GM19468 (cell line): Measurements from ENCODE around the gene TENM3.
A peak's percentile ranks its signal among the peaks of the same experiment; 100 is the strongest.

Source experiments
- ATAC-seq: cut with Tn5 transposase; IDR thresholded peaks from one replicate; pipeline ENCODE4 v1.9.1; 2021; ENCODE audit warnings: mild to moderate bottlenecking, moderate library complexity, moderate number of reproducible peaks; ENCODE audit not compliant: unreplicated experiment; ENCODE audit errors: extremely low read depth

The TENM3 gene

DNA sequence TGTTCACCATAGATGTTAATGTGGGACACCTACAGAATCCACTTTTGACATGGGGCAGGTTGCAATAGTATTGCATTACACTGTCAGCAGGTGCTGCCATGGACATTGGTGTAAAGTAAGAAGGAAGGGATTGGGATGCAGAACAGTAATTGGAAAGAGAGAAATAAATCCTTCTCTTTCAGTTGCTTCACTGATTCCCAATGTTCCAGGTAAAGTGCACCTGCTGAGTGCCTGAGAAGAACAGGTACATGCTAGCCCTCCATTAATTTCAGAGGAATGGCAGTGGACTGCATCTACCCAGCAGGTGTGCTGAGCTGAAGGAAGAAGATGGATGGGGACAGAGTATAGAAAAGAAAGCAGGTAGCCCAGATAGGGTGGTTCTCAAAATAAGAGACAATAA is 248.5 kb downstream of the TENM3 start:
- ATAC-seq = no peak

- ATAC-seq = no peak
Observed at GRCh38 chr4:182492423-182492822, 249.2 kb downstream of the TENM3 start.

- no peak for ATAC-seq
Observed at GRCh38 chr4:182493377-182493776, 250.2 kb downstream of the TENM3 start.

- ATAC-seq = peak; percentile 69
Observed at GRCh38 chr4:182494103-182494502, 250.9 kb downstream of the TENM3 start.

GRCh38 chr4:182495031-182495430 is 251.8 kb downstream of the TENM3 start:
- ATAC-seq = no peak

DNA sequence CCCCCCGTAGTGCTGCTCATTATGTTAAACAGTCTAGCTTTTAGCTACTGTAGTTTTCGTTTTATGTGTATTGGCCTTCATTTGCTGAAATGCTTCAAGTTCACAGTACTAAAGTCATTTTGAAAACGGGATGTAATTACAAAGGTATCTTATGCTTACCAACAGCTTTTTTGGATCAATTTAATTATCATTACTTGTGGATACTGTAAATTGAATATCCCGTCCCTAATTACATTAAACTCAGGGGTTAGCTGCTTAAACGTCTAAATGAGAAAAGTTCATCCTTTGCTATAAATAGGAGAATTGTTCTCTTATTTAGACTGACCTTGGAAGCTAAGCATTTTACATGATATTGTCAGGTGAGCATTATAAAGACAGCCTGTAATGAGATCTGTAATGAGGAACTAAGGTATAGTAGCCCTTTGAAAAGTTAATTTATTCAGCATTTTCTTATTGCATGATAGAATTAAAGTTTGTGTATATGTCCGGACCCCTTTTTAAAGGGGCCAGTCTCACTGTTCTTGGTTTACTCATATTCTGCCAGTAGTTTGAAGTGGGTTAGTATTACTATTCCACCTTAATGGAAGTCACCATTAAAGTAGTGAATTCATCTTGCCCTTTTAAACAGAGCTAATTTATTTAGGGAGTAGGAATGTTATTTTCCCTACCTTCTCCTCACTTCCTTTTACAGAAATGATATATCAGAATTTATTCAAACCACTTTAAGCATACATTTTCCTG is 252.6 kb downstream of the TENM3 start:
- no peak for ATAC-seq

- no peak for ATAC-seq
Observed at GRCh38 chr4:182496408-182496807, 253.2 kb downstream of the TENM3 start.

- no peak for ATAC-seq
Observed at GRCh38 chr4:182502064-182502463, 258.9 kb downstream of the TENM3 start.

DNA sequence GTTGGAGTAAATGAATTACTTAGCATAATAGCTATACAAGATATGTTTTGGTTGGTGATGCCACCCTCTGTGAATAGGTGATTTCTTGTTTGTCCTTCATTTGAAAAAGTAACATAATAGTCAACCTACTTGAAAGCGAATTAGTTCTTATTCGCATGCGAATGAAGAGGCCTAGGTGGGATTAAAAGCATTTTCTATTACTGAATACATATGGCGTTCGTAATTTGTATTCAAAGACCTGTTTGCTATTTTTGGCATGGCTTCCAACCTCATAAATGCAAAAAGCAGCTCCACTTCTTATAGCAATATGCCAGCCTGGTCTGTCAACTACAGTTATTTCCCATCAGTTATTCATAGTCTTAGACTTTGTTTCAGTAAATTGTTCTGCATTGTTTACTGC is 261.3 kb downstream of the TENM3 start:
- ATAC-seq = no peak

- ATAC-seq = no peak
Observed at GRCh38 chr4:182507805-182508204, 264.6 kb downstream of the TENM3 start.

DNA sequence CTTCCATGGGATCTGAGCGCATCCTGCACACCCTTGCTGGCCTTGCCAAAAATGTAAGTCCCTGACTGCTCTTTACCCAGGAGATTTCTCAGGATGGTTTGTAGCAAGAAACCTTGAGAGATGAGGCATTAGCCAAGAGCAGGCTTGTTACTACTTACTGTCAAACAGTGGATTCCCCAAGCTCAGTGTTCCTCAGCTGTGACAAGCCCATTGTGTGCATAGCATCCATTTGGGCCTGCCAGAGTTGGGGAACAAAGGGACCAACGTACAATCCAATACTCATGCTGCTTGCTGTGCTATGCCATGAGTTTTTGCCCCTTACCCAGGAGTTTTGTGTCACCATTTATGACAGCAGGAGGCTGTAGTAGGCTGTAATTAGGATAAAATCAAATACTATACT is 267.6 kb downstream of the TENM3 start:
- no peak for ATAC-seq

GRCh38 chr4:182513587-182514291 is 270.5 kb downstream of the TENM3 start:
- ATAC-seq = no peak

- no peak for ATAC-seq
Observed at GRCh38 chr4:182518421-182518820, 275.2 kb downstream of the TENM3 start.

GRCh38 chr4:182519528-182519927 is 276.3 kb downstream of the TENM3 start:
- no peak for ATAC-seq

GRCh38 chr4:182521011-182521410 is 277.8 kb downstream of the TENM3 start:
- ATAC-seq = no peak

DNA sequence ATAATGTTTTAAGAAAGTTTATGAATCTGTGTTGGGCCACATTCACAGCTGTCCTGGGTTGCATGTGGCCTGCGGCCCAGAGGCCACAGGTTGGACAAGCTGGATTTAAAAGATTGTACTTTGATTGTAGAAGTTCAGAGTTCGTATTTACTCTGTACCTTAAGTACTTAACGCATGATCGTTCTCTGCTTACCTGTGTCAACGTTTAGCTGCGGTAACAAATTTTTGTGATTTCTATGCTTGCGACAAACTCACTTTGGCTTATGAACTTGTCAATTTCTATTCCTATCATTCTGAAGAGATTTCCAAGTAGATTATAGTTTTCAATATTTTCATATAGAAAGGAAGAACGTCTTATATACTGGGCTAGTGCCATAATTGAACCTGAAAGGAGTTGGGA is 285.6 kb downstream of the TENM3 start:
- ATAC-seq = no peak

- ATAC-seq = no peak
Observed at GRCh38 chr4:182530451-182530850, 287.2 kb downstream of the TENM3 start.

DNA sequence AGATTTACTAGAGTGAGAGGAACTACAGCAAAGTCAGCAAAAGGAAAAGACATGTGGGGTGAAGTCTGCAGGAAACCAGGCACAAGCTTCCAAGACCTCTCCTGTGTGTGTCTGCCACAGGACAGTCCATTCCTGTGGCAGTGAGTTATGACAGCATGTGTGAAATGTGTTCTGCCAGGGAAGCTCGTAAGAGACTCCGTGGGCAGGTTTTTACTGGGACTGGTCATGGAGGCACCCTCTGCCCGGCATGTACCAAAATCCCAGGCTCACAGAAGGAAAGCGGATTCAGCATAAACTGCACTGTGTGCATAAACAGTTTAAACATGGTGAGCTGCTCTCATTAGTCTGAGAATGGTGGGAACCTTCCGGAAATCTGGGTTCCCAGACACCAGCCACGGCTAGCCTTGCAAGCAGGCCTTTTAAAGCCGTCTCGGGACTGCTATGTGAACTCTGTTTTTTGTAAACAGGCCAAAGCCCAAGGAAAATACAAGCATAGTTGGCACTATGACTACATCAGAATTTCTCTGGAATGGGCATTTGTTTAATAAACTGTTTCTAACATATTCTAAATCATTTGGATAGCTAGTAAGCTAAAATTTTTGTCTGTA is 288.5 kb downstream of the TENM3 start:
- no peak for ATAC-seq

DNA sequence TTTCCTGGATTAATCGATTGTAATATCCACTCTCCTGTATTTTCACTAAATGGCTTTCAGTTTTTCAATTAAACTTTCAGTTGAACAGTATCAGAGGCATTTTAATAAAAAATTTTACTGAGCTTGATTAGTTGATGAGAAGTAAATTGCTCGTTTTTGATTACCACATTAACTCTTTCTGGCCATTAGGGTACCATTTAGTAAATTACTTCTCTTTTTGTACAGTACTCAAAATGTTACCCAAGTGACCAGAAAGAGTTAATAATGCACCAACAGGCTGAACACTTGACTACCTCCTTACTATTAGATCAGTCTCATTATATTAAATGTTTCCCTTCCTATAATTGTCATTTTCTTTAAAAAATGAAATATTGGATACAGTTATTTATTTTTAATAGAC is 289.2 kb downstream of the TENM3 start:
- no peak for ATAC-seq

- ATAC-seq = no peak
Observed at GRCh38 chr4:182533964-182534363, 290.8 kb downstream of the TENM3 start.

- no peak for ATAC-seq
Observed at GRCh38 chr4:182536221-182536811, 293.1 kb downstream of the TENM3 start.
